NOMO-1 treated with DMSO at 0.1 percent for 48 hours (cell line): ENCODE data around the gene EIF4E3.

Experiments used
- DNase-seq: peaks from one replicate; lab custom pipeline; 2025; ENCODE audit not compliant: unreplicated experiment; lab: John Stamatoyannopoulos, UW

The EIF4E3 gene

GRCh38 chr3:71723452-71724170 is 1.6 kb downstream of the EIF4E3 start:
- no peak for DNase-seq

GRCh38 chr3:71722693-71723092 is 2.5 kb downstream of the EIF4E3 start:
- no peak for DNase-seq

- peak; percentile 68 for DNase-seq
These were observed 3.5 kb downstream of the EIF4E3 start for GRCh38 chr3:71721651-71722157.

- DNase-seq = no peak
These were observed 4.2 kb downstream of the EIF4E3 start for GRCh38 chr3:71721002-71721401.

GRCh38 chr3:71718072-71718471 is 7.1 kb downstream of the EIF4E3 start:
- no peak for DNase-seq

GRCh38 chr3:71714595-71714994 is 10.6 kb downstream of the EIF4E3 start:
- DNase-seq = no peak

- DNase-seq = no peak
These were observed 12.2 kb downstream of the EIF4E3 start for GRCh38 chr3:71713041-71713440.

GRCh38 chr3:71710906-71711494 is 14.2 kb downstream of the EIF4E3 start:
- DNase-seq = peak; percentile 72

GRCh38 chr3:71709908-71710511 is 15.2 kb downstream of the EIF4E3 start:
- no peak for DNase-seq

- no peak for DNase-seq
These were observed 16.6 kb downstream of the EIF4E3 start for GRCh38 chr3:71708476-71709105.

- DNase-seq = no peak
These were observed 17.6 kb downstream of the EIF4E3 start for GRCh38 chr3:71707595-71707994.

GRCh38 chr3:71705681-71706080 is 19.5 kb downstream of the EIF4E3 start:
- DNase-seq = no peak

GRCh38 chr3:71704915-71705314 is 20.3 kb downstream of the EIF4E3 start:
- no peak for DNase-seq

- DNase-seq = no peak
These were observed 21.4 kb downstream of the EIF4E3 start for GRCh38 chr3:71703797-71704196.

- peak; percentile 61 for DNase-seq
These were observed 22.8 kb downstream of the EIF4E3 start for GRCh38 chr3:71702131-71703024.

GRCh38 chr3:71701251-71701762 is 23.9 kb downstream of the EIF4E3 start:
- DNase-seq = no peak

- DNase-seq = no peak
These were observed 30.2 kb downstream of the EIF4E3 start for GRCh38 chr3:71695000-71695482.

- no peak for DNase-seq
These were observed 30.7 kb downstream of the EIF4E3 start for GRCh38 chr3:71694358-71694999.

- DNase-seq = no peak
These were observed 31.6 kb downstream of the EIF4E3 start for GRCh38 chr3:71693641-71694040.

- DNase-seq = no peak
These were observed 33.1 kb downstream of the EIF4E3 start for GRCh38 chr3:71692139-71692538.
